Measurements from ENCODE around the gene ZNF514. TPM values are rescaled to one million over a fixed set of nuclear protein-coding genes. Genes with fewer than 3 reads are reported as not detected.
A peak's percentile ranks its signal among the peaks of the same experiment; 100 is the strongest.

Gene ZNF514
- total RNA-seq, 2 donors from 2014 or later, result 27.8 to 37.1 TPM

DNA sequence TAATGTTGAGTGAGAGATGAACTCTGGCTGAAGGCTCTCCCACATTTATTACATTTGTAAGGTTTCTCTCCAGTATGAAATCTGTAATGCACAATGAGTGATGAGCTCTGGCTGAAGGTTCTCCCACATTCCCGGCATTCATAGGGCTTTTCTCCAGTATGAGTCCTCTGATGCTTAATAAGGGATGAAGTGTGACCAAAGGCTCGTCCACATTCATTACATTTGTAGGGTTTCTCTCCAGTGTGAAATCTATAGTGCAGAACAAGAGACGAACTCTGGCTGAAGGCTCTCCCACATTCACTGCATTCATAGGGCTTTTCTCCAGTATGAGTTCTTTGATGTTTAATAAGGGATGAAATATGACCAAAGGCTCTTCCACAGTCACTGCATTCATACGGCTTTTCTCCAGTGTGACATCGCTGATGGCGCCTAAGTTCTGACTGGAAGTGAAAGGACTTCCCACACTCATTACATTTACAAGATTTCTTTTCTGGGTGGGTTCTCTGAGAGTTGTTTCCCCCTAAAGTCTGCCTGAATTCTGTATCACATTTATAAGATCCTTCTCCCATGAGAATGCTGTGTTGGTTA, 10.2 kb downstream of the ZNF514 start:
- 91 to 97% methylated on average over 4 to 6 of the region's 6 CpGs for WGBS, 2 experiments (ENCODE audit: insufficient coverage in 1 of 2, insufficient read length in 1 of 2)
- DNase-seq, result no peak
- Histone ChIP-seq H3K4me1 (ENCODE audit: control insufficient read depth, insufficient read depth, low read length) (no peaks in the 10 kb centered on the region), H3K9ac (ENCODE audit: extremely low read depth, low read length, poor library complexity, severe bottlenecking) (no peak overlapping the region), H3K27ac (ENCODE audit: low read depth, low read length) (no peak overlapping the region), H3K27me3 (ENCODE audit: control insufficient read depth, insufficient read depth, low read length, poor library complexity, severe bottlenecking) (no peaks in the 10 kb centered on the region), H3K36me3 (ENCODE audit: control insufficient read depth, insufficient read depth, low read length) (peaks cover 90% of the 10 kb centered on the region), H3K9me3 (ENCODE audit: control insufficient read depth, low read length) (peaks cover 100% of the 10 kb centered on the region), H3K4me3 (ENCODE audit: low read length) (peak overlapping the region; percentile 69)
- Mint-ChIP-seq H3K36me3 (ENCODE audit: low read depth) (peaks cover 97% of the 10 kb centered on the region), H3K27ac (no peak overlapping the region), H3K4me1 (no peaks in the 10 kb centered on the region), H3K4me3 (no peak overlapping the region), H3K9me3 (peaks cover 97% of the 10 kb centered on the region), H3K27me3 (ENCODE audit: insufficient read depth) (no peaks in the 10 kb centered on the region)
- TF ChIP-seq CTCF (conservative IDR thresholded peaks at IDR 0.05), result no peak

- Histone ChIP-seq H3K27me3 (ENCODE audit: control insufficient read depth, insufficient read depth, low read length, poor library complexity, severe bottlenecking) (no peaks in the 10 kb centered on the region), H3K4me1 (ENCODE audit: control insufficient read depth, insufficient read depth, low read length) (no peaks in the 10 kb centered on the region), H3K27ac (ENCODE audit: low read depth, low read length) (no peak overlapping the region), H3K4me3 (ENCODE audit: low read length) (peak overlapping the region; percentile 57), H3K9ac (ENCODE audit: extremely low read depth, low read length, poor library complexity, severe bottlenecking) (no peak overlapping the region), H3K36me3 (ENCODE audit: control insufficient read depth, insufficient read depth, low read length) (peaks cover 41% of the 10 kb centered on the region), H3K9me3 (ENCODE audit: control insufficient read depth, low read length) (peaks cover 89% of the 10 kb centered on the region)
- H3K4me3 Mint-ChIP-seq, result no peak overlapping the region
- 94 to 100% methylated on average over 1 to 2 of the region's 2 CpGs for WGBS, 2 experiments (ENCODE audit: insufficient coverage in 1 of 2, insufficient read length in 1 of 2)
- peaks cover 96% of the 10 kb centered on the region for H3K9me3 Mint-ChIP-seq
- H3K27me3 Mint-ChIP-seq (ENCODE audit: insufficient read depth), result no peaks in the 10 kb centered on the region
- TF ChIP-seq CTCF (conservative IDR thresholded peaks at IDR 0.05), result no peak
- no peak for DNase-seq
- peaks cover 78% of the 10 kb centered on the region for H3K36me3 Mint-ChIP-seq (ENCODE audit: low read depth)
- no peak overlapping the region for H3K27ac Mint-ChIP-seq
- no peaks in the 10 kb centered on the region for H3K4me1 Mint-ChIP-seq
Measured at GRCh38 chr2:95143838-95144237, 15.8 kb downstream of the ZNF514 start.

GRCh38 chr2:95138702-95139101, 20.9 kb downstream of the ZNF514 start:
- DNase-seq, result no peak
- Histone ChIP-seq H3K36me3 (ENCODE audit: control insufficient read depth, insufficient read depth, low read length) (no peaks in the 10 kb centered on the region), H3K4me3 (ENCODE audit: low read length) (no peak overlapping the region), H3K27ac (ENCODE audit: low read depth, low read length) (no peak overlapping the region), H3K4me1 (ENCODE audit: control insufficient read depth, insufficient read depth, low read length) (no peaks in the 10 kb centered on the region), H3K9ac (ENCODE audit: extremely low read depth, low read length, poor library complexity, severe bottlenecking) (no peak overlapping the region), H3K9me3 (ENCODE audit: control insufficient read depth, low read length) (peaks cover 79% of the 10 kb centered on the region), H3K27me3 (ENCODE audit: control insufficient read depth, insufficient read depth, low read length, poor library complexity, severe bottlenecking) (no peaks in the 10 kb centered on the region)
- no peak for TF ChIP-seq CTCF (conservative IDR thresholded peaks at IDR 0.05)
- H3K36me3 Mint-ChIP-seq (ENCODE audit: low read depth), result peaks cover 53% of the 10 kb centered on the region
- no peaks in the 10 kb centered on the region for H3K27me3 Mint-ChIP-seq (ENCODE audit: insufficient read depth)
- peaks cover 73% of the 10 kb centered on the region for H3K9me3 Mint-ChIP-seq
- WGBS, 2 experiments (ENCODE audit: insufficient coverage in 1 of 2, insufficient read length in 1 of 2), result 50 to 66% methylated on average over 1 of the region's 1 CpG
- H3K4me3 Mint-ChIP-seq, result no peak overlapping the region
- no peaks in the 10 kb centered on the region for H3K4me1 Mint-ChIP-seq
- H3K27ac Mint-ChIP-seq, result no peak overlapping the region
